GM18873 (cell line): ENCODE data around the gene PSMD12.
"Not testable (repeated sequence)": the region's sequence is repeated elsewhere in the genome, so short reads cannot be mapped to it uniquely, and the experiment has no call there.

Experiments used
- ATAC-seq: cut with Tn5 transposase; IDR thresholded peaks from one replicate; pipeline ENCODE4 v1.9.1; 2021; ENCODE audit warnings: mild to moderate bottlenecking, moderate library complexity, moderate number of reproducible peaks; ENCODE audit not compliant: unreplicated experiment, low FRiP score

PSMD12 gene

DNA sequence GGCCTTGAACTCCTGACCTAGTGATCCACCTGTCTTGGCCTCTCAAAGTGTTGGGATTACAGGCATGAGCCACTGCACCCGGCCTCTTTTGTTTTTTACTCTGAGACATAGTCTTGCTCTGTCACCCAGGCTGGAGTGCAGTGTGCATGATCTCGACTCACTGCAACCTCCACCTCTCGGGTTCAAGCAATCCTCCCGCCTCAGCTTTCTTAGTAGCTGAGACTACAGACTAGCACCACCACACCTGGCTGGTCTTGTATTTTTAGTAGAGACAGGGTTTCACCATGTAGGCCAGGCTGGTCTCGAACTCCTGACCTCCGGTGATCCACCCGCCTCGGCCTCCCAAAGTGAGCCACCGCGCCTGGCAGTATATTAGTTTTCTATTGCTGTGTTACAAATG lies 22.2 kb upstream of the PSMD12 start:
- not testable (repeated sequence) for ATAC-seq

DNA sequence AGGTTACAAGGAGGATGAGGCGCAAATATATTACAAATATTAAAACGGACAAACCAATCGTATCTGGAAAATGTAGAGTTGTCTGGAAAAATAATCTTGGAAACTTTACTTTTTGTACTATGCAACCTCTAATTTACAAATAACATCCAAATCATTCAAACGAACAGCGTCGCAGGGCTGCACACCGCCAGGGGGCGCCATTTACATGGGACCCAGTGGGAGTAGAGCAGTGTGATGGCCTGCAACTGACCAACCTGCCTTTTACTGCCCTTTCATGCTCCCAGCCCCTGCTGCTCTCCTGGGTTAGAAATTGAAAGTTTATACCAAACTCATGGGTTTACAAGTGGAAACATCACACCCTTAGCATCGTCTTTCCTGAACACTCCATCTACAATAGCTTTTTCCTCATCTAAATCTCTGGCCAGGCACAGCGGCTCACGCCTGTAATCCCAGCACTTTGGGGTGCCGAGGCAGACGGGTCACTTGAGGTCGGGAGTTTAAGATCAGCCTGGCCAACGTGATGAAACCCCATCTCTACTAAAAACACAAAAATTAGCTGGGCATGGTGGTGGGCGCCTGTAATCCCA lies 20.7 kb upstream of the PSMD12 start:
- ATAC-seq, result no peak

DNA sequence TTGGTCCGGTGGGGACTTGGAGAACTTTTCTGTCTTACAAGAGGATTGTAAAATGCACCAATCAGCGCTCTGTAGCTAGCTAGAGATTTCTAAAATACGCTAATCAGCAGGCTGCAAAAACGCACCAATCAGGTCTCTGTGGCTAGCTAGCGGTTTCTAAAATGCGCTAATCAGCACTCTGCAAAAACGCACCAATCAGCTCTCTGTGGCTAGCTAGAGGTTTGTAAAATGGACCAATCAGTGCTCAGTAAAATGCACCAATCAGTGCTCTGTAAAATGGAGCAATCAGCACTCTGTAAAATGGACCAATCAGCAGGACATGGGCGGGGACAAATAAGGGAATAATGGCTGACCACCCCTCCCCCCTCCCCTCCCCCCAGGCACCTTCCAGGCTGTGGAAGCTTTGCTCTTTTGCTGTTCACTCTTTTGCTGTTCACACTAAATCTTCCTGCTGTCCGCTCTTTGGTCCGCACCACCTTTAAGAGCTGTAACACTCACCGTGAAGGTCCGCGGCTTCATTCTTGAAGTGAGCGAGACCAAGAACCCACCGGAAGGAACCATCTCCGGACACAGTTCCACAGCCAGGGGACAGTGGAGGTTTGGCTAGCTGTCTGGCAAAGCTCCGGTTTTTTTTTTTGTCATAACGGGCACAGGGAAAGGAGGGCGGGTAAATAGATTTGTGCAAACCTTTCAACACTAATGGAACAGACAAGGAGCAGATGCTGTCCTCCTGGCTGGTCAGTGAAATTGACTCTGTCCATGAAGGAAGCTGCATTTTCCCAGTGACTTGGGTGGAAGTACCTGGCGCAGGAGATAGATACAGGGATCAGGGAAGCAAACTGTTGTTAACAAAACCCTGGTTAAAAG lies 19.0 kb upstream of the PSMD12 start:
- no peak for ATAC-seq

DNA sequence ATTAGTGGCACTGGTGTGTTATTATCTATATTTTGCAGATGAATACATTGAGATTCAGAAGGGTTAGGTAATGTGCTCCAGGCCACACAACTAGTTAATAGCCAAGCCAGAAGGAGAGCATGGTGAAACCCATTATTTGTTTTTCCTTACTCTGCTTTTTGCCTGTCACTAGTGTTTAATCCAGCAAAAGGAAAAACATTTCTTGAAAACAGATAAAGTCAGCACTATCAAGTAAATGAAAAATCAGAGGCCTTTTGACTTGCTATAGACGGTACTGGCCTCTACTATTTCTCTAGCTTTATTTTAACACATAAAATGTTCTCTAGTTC lies 15.5 kb upstream of the PSMD12 start:
- ATAC-seq, result no peak

DNA sequence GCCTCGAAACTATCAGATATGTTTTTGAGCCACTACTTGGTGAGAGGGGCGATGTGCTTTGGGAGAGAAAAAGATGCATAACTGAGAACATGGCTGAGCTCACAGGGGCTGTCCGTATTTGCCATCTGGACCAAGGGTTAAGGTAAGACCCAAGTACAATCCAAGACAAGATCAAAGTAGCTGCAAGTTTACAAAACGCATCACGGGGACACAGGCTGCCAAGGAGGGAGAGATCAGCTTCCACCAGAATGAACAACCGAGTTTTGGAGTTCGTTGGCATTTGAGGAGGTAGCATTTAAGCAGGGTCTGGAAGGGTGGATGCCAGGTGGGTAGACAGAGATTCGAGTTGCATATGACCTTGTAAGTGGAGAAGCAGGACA lies 12.9 kb upstream of the PSMD12 start:
- no peak for ATAC-seq

DNA sequence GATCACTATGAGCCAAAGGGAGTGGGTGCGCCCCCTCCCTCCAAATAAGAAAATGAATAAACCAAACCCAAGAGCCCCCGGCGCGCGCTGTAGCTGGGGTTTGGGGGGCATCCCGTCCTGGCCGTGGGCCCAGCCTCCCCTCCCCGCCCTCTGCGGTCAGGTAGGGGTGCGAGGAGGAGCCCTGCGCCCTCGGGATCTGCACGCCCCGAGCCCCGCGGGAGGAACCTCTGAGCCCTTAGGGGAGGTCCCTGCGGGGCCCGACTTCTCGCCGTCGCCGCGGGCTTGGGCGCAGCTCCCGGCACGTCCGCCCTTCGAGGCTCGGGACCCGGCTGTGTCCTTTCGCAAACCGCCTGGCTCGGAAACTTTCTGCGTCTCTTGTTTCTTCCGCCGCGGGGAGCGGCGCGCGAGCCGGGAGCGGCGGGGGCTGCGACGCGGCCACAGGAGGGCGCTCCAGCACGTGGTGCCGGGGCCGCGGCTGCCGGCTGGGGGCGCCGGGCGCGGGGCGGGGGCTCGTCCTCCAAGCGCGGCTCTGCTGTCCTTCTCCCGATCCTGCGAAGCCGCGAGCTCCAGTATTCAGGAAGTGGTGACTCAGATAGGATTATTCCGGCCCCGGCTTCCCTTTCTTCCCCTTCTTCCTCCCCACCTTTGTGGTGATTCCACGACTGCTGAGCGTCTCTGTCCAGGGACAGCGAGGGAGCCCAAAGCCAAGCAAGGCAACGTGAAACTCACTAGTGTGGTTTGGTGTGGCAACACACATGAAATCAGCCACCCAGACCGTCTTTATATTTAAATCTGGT lies 12.3 kb upstream of the PSMD12 start:
- no peak for ATAC-seq

DNA sequence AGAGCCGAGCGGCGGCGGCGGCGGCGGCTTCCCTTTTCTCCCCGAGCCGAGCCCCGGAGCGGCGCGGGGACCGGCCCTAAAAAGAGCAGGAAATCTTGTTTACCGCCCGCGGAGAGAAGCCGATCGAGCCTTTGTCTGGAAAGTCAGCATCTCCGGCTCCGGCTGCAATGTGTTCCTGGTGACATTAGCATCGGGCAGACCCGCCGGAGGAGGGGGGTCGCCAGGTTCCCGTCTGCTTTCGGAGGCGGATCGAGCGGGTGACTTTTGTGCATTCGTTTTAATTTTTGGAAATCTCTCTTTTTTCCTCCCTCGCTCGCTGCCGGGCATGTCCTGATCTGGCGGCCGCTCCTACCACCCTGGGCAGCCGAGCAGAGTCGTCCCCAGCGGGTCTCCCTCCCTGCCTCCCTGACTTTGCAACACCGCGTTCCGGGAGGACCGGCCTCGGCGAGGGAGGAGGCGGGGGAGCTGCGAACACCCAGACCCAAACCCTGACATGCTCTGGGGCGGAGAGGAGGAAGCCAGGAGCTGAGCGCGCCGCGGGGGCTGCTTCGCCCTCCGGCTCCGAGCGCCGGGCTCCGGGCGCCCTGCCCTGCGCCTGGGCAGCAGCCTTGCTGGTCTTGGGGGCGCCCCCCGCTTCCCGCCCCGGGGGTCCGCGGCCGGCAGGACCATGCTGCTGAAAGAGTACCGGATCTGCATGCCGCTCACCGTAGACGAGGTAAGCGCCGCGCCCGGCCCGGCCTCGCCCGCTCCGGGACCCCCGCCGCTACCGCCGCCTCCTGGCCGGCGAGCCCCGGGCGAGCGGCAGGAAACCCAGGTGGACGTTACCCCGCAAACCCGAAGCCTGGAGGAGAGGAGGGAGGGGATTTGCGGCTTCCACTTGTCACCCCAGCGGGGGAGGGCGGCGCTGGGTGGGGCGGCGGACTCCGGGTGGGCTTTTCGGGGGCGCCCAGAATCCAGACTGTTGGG lies 11.4 kb upstream of the PSMD12 start:
- ATAC-seq, result peak; percentile 12

DNA sequence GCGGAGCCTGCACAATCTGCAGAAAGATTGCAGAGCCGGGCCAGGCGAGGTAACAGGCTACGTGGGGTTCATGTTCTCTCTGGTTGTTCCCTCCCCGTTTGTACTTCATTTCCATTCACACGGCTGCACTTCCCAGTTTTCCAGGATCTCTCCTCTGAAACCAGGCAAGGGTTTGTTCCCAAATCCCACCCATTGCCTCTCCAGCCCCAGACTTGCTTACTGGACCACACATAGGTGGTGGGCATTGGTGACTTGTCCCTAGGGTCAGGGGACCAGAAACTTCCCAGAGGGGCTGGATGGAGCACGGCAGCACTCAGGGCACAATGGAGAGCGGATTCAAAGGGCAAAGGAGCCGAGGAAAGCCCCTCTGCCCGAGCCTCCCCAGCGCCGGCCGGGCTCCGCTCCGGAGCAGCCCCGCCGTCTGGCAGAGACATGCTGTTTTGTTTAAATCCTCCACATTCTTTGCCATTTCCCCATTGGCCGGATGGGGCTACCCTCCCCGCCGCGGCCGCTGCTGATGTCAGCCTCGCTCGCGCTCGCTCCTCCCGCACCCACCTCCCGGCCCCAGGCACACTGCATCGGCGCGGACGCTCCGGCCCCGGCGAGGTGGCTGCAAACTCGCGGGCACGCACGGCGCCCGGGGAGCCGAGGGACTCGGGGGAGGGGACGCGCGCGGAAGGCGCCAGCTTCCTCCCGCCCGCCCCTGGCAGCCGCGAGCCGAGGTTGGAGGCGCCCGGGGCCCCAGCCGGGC lies 10.5 kb upstream of the PSMD12 start, which contains the start of gene PITPNC1:
PITPNC1 (plus strand) TSS at position 545 of the 751 bp plus-strand sequence.
- ATAC-seq, result peak; percentile 62

DNA sequence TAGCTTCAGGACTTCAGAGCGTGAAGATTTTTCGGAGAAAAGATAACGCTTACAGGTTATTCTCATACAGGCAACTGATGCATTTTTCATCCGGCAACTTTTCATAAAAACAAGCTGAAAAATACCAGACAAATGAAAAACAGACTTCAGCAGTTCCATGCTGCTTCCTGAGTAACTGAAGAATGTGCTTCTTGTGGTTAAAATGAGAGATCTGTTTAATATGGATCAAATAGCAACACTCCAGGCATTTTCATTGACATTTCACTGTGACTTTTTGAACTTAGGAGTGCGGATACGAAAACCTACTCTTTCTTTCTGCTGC lies 10.0 kb upstream of the PSMD12 start:
- no peak for ATAC-seq

DNA sequence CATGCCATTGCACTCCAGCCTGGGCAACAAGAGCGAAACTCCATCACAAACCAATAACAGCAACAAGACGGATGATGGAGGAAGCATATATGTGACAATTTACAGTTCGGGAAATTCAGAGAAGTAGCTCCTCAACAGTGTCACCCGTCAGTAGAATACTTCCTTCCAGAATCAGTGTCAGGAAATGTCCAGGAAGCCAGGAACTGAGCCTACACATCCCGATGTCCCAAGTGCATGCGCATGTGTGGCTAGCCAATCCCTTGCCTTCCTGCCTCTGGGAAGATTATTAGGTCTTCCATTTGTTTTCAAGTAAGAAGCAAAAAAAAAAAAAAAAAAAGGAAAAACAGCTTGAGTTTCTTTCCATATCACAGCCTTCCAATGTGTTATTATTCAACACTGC lies 9.3 kb upstream of the PSMD12 start:
- no peak for ATAC-seq

DNA sequence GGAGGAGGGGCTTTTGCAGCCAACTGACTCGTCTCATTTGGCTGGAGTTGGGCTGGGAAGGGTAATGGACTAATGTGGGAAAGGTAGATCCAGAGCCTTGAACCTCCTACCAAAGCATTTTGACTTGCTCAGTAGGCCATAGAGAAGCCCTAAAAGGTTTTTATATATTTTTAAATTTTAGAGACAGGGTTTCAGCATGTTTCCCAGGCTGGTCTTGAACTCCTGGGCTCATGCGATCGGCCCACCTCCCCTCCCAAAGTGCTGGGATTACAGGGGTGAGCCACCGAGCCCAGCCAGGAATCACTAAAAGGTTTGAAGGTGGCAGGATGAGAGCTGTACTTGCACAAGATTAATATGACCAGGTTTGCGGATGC lies 8.7 kb upstream of the PSMD12 start:
- no peak for ATAC-seq

DNA sequence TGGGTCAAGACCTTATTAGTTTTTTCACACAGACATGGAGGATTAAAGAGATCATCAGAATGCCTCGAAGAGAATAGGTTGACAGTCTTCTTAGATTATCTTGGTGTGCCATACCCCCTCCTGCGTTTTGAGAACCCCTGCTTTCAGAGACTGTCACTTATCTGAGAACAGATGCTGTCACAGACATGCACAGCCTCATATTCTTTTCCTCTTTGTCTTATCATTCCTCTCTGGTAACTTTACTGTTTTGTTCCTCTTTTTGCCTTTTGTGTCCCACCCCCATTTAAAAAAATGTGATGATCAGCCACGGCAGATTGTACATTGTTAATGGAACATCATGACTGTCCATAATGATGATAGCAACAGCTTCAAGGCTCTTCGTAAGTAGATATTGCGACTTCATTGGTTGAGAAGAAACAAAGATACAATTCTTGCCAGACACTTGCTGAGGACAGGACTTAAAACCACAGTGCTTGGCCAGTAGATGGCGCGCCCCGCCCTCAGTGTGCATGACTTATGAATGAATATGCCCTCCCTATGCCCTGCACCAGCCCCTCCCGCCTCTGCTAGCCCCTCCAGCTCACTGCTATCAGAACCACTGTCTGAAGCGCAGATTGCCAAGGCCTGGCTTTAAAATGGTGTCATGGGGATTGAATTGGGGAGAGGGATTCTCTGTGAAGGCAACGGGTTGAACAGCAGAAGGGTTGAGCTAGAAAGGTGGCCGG lies 8.1 kb upstream of the PSMD12 start:
- no peak for ATAC-seq

DNA sequence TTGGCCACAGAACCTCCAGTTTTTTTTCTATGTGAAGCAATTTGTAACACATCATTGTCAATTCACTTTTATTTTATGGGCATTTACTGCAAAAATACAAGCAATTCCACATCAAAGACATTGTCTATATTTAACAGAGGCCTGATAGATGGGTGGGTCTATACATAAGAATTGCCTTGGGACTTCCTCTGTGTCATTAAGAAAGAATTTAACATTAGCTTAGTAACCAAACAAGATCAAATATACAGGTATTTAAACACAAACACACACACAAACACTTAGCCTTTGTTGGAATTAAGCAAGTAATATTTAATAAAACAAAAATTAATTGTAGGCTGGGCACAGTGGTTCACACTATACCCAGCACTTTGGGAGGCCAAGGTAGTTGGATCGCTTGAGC lies 6.4 kb upstream of the PSMD12 start:
- no peak for ATAC-seq

DNA sequence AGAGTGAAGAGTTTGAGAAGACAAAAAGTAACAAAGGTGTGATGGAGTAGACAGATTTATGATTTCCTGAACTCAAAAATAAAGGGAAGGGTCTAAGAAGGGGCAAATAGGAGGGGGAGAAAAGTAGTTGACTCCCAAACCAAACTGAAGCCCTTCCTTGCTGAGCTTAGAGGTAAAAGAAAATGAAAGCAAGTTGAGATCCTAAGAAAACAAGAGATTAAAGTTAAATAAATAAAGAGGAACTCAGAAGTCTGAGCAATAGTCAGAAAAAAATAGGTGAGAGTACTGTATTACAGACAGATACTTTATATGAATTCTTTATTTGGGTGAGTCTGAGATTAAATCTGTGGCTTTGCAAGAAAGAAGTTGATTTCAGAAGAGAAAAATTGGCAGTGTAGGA lies 3.3 kb upstream of the PSMD12 start:
- no peak for ATAC-seq

DNA sequence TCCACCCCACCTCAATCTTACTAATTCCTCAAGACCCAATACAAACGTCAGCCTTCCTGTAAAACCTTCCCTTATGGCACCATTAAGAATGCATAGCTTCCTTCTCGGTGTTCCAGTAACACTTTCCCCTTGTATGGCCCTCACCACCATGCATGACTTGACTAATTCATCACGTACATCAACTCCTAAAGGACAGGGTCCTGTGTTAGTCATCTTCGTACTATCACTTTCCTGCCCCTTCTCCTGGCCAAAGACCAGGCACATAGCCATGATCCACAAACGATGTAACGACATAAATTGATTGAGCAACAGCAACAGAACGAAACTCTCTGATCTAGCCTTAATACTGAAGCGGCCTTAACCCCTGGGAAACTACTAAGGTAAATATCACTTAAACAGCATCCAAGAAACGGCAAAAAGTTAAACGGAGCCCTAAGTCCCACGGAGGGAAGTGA lies 612 bp downstream of the PSMD12 start:
- peak; percentile 8 for ATAC-seq

DNA sequence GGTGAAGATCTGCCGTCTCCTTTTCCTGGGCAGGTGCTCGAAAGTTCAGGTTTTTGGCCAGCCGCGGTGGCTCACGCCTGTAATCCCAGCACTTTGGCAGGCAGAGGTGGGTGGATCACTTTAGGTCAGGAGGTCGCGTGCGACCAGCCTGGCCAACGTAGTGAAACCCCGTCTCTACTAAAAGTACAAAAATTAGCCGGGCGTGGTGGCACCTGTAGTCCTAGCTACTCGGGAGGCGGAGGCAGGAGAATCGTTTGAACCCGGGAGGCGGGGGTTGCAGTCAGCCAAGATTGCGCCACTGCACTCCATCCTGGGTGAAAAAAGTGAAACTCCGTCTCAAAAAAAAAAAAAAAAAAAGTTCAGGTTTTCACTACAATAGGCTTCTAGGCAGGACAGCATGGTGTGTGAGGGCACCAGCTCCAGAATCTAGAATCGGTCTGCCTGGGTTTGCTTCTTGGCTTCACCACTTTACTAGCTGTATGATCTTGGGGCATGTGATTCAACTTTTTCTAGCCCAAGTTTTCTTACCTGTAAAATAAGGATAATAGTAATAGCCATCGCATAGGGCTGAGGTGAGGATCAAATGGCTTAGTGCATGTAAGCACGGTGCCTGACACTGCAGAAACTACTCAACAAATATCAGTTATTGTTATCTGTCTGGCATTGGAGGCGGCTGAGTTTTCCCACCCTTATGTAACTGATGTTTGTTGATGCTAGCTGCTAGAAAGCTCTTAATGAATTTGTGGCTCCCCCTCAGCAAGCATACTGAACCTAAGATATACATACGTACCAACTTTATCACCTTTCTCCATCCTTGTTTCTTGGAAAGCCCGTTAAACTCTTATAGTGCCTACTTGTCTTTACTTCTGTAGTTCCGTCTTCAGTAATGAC lies 1.3 kb downstream of the PSMD12 start:
- ATAC-seq, result no peak

DNA sequence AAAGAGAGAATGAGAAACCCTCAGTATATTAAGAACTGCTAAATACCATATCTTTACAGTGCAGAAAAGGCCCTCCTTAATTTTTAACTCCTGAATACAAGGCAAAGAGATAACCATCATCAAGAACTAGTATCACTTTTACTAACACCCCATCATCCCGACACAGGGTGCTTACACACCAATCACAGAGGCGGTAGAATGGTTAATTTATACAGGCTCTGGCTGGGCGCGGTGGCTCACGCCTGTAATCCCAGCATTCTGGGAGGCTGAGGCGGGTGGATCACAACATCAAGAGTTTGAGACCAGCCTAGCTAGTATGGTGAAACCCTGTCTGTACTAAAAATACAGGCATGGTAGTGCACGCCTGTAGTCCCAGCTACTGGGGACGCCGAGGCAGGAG lies 4.2 kb downstream of the PSMD12 start:
- no peak for ATAC-seq

DNA sequence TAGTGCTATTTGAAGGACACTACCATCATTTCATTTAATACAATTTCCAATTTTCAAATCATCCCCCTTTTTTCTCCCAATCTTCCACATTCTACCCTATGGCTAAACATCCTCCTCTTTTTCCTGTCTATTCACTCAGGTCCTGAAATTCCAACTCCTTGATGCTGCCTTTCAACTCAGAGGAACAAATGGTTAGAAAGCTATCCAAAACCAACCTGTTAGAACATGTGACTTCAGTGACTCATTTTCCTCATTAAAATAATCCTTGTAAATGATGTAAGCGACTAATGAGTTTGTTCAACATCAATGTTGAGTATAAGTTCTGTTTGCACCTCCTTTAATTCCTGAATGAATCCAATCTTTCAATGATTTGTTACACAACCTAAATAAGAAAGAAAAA lies 5.5 kb downstream of the PSMD12 start:
- ATAC-seq, result no peak
